Fibroblast of lung (primary cell): ENCODE data around the gene ATCAY.
"Not testable (repeated sequence)": the region's sequence is repeated elsewhere in the genome, so short reads cannot be mapped to it uniquely, and the experiment has no call there.

Experiments used
- EZH2 ChIP-seq: IDR thresholded peaks from 2 replicates; pipeline ENCODE4 v1.5.1; 2012; ENCODE audit warnings: low read length, control low read depth, mild to moderate bottlenecking; ENCODE audit errors: missing control alignments
- TF ChIP-seq, protein P1 (sequence below), 2 donors: IDR thresholded peaks in 1 of 2; conservative IDR thresholded peaks in 1 of 2; 1 replicate in 1 of 2; 2 replicates in 1 of 2; pipeline ENCODE4 v1.5.1; 2011 to 2012; ENCODE audit warnings: low read length in 2 of 2, control low read depth in 1 of 2, inconsistent platforms in 1 of 2, low read depth in 1 of 2, mild to moderate bottlenecking in 1 of 2

- TF ChIP-seq, protein P1, sequence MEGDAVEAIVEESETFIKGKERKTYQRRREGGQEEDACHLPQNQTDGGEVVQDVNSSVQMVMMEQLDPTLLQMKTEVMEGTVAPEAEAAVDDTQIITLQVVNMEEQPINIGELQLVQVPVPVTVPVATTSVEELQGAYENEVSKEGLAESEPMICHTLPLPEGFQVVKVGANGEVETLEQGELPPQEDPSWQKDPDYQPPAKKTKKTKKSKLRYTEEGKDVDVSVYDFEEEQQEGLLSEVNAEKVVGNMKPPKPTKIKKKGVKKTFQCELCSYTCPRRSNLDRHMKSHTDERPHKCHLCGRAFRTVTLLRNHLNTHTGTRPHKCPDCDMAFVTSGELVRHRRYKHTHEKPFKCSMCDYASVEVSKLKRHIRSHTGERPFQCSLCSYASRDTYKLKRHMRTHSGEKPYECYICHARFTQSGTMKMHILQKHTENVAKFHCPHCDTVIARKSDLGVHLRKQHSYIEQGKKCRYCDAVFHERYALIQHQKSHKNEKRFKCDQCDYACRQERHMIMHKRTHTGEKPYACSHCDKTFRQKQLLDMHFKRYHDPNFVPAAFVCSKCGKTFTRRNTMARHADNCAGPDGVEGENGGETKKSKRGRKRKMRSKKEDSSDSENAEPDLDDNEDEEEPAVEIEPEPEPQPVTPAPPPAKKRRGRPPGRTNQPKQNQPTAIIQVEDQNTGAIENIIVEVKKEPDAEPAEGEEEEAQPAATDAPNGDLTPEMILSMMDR (conservative IDR thresholded peaks at IDR 0.05 in 1 of 2, IDR thresholded peaks at IDR 0.05 in 1 of 2; ENCODE audit: low read depth in 1 of 2, low read length in 2 of 2), result not testable (repeated sequence)
- not testable (repeated sequence) for TF ChIP-seq EZH2
Measured at GRCh38 chr19:3874695-3875094, 5.8 kb upstream of the ATCAY start.
